Parathyroid adenoma (tissue), 2 donors: ENCODE results near the gene SMAD3.
"Not testable (repeated sequence)": the region's sequence is repeated elsewhere in the genome, so short reads cannot be mapped to it uniquely, and the experiment has no call there.

Experiments
- H2AFZ ChIP-seq: fragments of 300-600 bp; sonication (generic); one replicate; pipeline ENCODE4 v1.7.0; 2017; ENCODE audit warnings: antibody characterized with exemption, mild to moderate bottlenecking
- H3K27ac ChIP-seq: fragments of 300-600 bp; sonication (generic); one replicate; pipeline ENCODE4 v1.7.0; 2017
- H3K27me3 ChIP-seq: fragments of 300-600 bp; sonication (generic); one replicate; pipeline ENCODE4 v1.7.0; 2017; ENCODE audit warnings: low read length; ENCODE audit not compliant: control insufficient read depth, insufficient read depth
- H3K36me3 ChIP-seq: fragments of 300-600 bp; sonication (generic); one replicate; pipeline ENCODE4 v1.7.0; 2017; ENCODE audit warnings: low read length; ENCODE audit not compliant: control insufficient read depth, insufficient read depth
- H3K4me1 ChIP-seq: fragments of 300-600 bp; sonication (generic); one replicate; pipeline ENCODE4 v1.7.0; 2017; ENCODE audit warnings: control low read depth
- H3K4me2 ChIP-seq: fragments of 300-600 bp; sonication (generic); one replicate; pipeline ENCODE4 v1.7.0; 2017; ENCODE audit warnings: low read length
- H3K4me3 ChIP-seq: fragments of 300-600 bp; sonication (generic); one replicate; pipeline ENCODE4 v1.7.0; 2017; ENCODE audit warnings: low read depth, low read length
- H3K79me2 ChIP-seq: fragments of 300-600 bp; sonication (generic); one replicate; pipeline ENCODE4 v1.7.0; 2017; ENCODE audit warnings: control low read depth
- H3K9ac ChIP-seq: fragments of 300-600 bp; sonication (generic); one replicate; pipeline ENCODE4 v1.7.0; 2017; ENCODE audit warnings: mild to moderate bottlenecking
- H3K9me3 ChIP-seq: fragments of 300-600 bp; sonication (generic); one replicate; pipeline ENCODE4 v1.7.0; 2017; ENCODE audit warnings: low read length; ENCODE audit not compliant: control insufficient read depth
- TF ChIP-seq, protein P1 (sequence below): fragments of 300-600 bp; sonication (generic); IDR thresholded peaks from one replicate; pipeline ENCODE4 v1.7.0; 2017; ENCODE audit warnings: antibody characterized with exemption, mild to moderate bottlenecking
- donor health status: primary hyperparathyroidism.

Gene SMAD3

DNA sequence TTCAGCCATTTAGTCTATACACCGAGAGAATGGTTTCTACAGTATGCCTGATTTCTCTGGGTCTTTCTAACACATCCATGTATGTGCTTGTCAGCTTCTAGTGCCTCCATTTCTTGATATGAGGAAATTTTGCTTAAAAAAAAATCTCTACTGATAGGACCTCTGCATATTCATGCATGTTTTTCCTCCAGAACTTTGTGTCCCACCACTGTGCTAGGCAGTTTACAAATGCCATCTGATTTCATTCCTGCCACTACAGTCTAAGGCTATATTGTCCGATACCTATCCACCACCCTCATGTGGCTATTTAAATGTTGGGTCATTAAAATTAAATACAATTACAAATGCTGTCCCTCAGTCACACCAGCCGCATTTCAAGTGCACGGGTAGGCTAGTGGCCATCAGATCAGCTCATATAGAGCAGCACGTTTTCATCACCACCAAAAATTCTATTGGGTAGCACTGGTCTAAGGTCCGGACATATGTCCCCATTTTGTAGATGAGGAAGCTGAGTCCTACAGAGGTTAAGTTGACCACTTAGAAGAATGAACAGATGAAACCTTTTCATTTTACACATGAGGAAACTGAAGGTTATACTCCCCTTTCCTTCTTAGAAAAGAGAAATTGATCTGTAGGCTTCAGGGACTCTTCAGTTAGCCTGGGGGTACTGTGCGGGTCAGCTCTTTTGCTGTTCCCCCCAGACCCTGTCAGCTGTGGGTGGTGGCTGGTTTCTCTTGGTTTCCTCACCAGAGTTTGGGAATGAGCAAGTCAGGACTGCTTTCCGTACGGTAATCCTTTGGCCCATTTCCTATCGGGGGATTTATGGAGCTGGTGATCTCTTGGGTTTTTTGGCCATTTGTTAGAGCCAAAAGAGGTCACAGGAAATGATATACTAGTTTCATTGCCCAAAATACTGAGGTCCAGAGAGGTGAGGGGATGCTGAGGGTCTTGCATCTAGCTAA, 56.5 kb downstream of the SMAD3 start:
- peak overlapping the region; percentile 65 for H3K27ac ChIP-seq
- H3K4me2 ChIP-seq: no peak overlapping the region
- peaks cover 23% of the 10 kb centered on the region for H3K4me1 ChIP-seq
- H3K4me3 ChIP-seq: no peak overlapping the region
- H3K79me2 ChIP-seq: peaks cover 23% of the 10 kb centered on the region
- H3K27me3 ChIP-seq: no peaks in the 10 kb centered on the region
- no peaks in the 10 kb centered on the region for H3K9me3 ChIP-seq
- no peaks in the 10 kb centered on the region for H3K36me3 ChIP-seq
- no peak overlapping the region for H3K9ac ChIP-seq
- no peak overlapping the region for H2AFZ ChIP-seq
- TF ChIP-seq, protein P1, sequence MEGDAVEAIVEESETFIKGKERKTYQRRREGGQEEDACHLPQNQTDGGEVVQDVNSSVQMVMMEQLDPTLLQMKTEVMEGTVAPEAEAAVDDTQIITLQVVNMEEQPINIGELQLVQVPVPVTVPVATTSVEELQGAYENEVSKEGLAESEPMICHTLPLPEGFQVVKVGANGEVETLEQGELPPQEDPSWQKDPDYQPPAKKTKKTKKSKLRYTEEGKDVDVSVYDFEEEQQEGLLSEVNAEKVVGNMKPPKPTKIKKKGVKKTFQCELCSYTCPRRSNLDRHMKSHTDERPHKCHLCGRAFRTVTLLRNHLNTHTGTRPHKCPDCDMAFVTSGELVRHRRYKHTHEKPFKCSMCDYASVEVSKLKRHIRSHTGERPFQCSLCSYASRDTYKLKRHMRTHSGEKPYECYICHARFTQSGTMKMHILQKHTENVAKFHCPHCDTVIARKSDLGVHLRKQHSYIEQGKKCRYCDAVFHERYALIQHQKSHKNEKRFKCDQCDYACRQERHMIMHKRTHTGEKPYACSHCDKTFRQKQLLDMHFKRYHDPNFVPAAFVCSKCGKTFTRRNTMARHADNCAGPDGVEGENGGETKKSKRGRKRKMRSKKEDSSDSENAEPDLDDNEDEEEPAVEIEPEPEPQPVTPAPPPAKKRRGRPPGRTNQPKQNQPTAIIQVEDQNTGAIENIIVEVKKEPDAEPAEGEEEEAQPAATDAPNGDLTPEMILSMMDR: no peak

DNA sequence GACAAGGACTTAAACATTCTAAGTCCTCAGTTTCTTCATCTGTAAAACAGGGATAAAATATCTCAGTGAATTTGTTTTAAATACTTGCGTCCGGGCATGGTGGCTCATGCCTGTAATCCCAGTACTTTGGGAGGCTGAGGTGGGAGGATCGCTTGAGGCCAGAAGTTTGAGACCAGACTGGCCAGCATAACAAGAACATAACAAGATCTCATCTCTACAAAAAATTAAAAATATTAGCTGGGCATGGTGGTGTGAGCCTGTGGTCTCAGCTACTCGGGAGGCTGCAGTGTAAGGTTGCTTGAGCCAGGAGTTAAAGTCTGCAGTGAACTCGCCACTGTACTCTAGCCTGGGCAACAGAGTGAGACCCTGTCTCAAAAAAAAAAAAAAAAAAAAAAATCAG, 57.4 kb downstream of the SMAD3 start:
- Histone ChIP-seq H3K79me2 (peaks cover 17% of the 10 kb centered on the region), H3K4me1 (peaks cover 23% of the 10 kb centered on the region)
- not testable (repeated sequence) for H3K9ac ChIP-seq, H3K4me3 ChIP-seq, H2AFZ ChIP-seq, H3K27ac ChIP-seq, H3K27me3 ChIP-seq, H3K4me2 ChIP-seq, H3K9me3 ChIP-seq, H3K36me3 ChIP-seq

DNA sequence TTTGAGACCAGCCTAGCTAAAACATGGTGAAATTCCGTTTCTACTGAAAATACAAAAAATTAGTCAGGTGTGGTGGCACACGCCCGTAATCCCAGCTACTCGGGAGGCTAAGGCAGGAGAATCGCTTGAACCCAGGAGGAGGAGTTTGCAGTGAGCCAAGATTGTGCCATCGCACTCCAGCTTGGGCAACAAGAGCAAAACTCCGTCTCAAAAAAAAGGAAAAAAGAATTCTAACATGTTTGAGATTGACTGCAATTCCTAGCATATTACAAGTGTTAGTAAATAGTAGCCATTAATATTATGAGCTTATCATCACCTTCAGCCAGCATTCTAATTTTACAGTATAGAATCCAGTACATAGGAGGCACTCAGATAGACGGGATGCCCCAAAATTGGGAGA, 57.9 kb downstream of the SMAD3 start:
- H3K27ac ChIP-seq, H3K4me2 ChIP-seq, H3K36me3 ChIP-seq, H3K27me3 ChIP-seq, H3K9ac ChIP-seq, H3K9me3 ChIP-seq, H3K4me3 ChIP-seq, H2AFZ ChIP-seq: not testable (repeated sequence)
- H3K4me1 ChIP-seq: peaks cover 23% of the 10 kb centered on the region
- H3K79me2 ChIP-seq: peaks cover 12% of the 10 kb centered on the region

DNA sequence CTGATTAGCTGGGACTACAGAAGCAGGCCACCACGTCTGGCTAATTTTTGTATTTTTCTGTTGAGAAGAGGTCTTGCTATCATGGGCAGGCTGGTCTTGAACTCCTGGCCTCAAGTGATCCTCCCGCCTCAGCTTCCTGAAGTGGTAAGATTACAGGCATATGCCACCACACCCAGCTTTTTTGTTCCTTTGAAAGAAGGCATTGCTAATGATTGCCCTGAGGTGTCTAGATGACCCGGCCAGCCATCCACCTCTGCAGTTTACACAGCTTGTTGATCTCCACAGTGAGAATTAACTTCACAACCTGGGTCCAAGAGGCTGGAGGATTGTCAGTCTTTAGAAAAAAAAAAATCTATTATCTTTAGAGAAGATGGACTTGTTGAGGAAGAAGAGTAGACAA, 58.7 kb downstream of the SMAD3 start:
- Histone ChIP-seq H3K4me2 (no peak overlapping the region), H3K9ac (no peak overlapping the region), H3K4me3 (no peak overlapping the region), H3K4me1 (peaks cover 23% of the 10 kb centered on the region), H3K27ac (no peak overlapping the region), H3K79me2 (peaks cover 10% of the 10 kb centered on the region), H3K9me3 (no peaks in the 10 kb centered on the region), H3K27me3 (no peaks in the 10 kb centered on the region), H2AFZ (no peak overlapping the region), H3K36me3 (no peaks in the 10 kb centered on the region)
- TF ChIP-seq, protein P1: no peak

DNA sequence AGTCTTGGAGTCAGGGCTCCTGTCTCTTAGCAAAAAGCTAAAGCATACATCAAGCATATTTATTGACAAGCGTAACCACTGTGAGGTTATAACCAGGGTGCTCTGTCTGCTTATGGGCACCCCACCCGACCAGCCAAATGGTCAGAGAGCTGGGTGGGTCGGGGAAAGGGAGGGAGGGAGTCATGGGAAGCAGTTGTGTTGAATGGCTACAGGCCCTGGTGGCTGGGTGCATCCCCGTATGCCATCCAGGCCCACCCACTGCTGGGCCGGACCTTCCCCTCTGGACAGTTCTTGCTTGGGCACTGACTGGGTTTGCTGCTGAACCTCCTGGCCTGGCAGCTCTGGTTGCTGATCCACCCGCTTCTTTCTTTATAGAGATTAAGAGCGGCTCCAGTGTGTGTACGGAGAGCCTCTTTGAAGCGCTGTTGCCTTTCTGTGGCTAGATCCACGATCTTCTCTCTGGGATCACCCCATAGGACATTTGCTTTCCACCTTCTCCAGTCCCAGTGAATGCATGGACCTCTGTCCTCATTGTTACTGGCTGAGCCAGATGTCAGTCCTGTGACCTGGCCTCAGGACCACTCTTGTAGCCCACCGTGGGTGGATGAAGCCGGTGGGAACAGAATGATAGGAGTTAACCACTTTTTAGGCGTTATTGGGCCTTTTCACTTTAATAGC, 59.6 kb downstream of the SMAD3 start:
- Histone ChIP-seq H3K79me2 (peaks cover 7% of the 10 kb centered on the region), H3K36me3 (no peaks in the 10 kb centered on the region), H3K4me3 (no peak overlapping the region), H3K4me1 (peaks cover 23% of the 10 kb centered on the region), H3K27ac (peak overlapping the region; percentile 41), H2AFZ (peak overlapping the region; percentile 4), H3K4me2 (no peak overlapping the region), H3K27me3 (no peaks in the 10 kb centered on the region), H3K9ac (no peak overlapping the region), H3K9me3 (no peaks in the 10 kb centered on the region)
- TF ChIP-seq, protein P1: no peak
